IPS-15b (cell line): Measurements from ENCODE around the gene ZNF438.
"Not testable (repeated sequence)": the region's sequence is repeated elsewhere in the genome, so short reads cannot be mapped to it uniquely, and the experiment has no call there.

Experiments
- H3K27me3 ChIP-seq: one replicate; pipeline ENCODE4 v1.6.1; 2013; ENCODE audit warnings: low read length; ENCODE audit not compliant: control insufficient read depth, insufficient read depth
- H3K36me3 ChIP-seq: one replicate; pipeline ENCODE4 v1.6.1; 2013; ENCODE audit warnings: low read length; ENCODE audit not compliant: control insufficient read depth, insufficient read depth
- H3K4me1 ChIP-seq: one replicate; pipeline ENCODE4 v1.6.1; 2013; ENCODE audit warnings: mild to moderate bottlenecking, low read length; ENCODE audit not compliant: control insufficient read depth, insufficient read depth
- H3K4me3 ChIP-seq: one replicate; pipeline ENCODE4 v1.5.1; 2013; ENCODE audit warnings: low read depth, low read length
- H3K9ac ChIP-seq: one replicate; pipeline ENCODE4 v1.6.1; 2013; ENCODE audit warnings: low read depth, mild to moderate bottlenecking, low read length
- H3K9me3 ChIP-seq: one replicate; pipeline ENCODE4 v1.6.1; 2013; ENCODE audit warnings: mild to moderate bottlenecking, low read length; ENCODE audit not compliant: control insufficient read depth, insufficient read depth

The ZNF438 gene

GRCh38 chr10:30990971-30991646, 40.6 kb downstream of the ZNF438 start:
- H3K36me3 ChIP-seq: no peaks in the 10 kb centered on the region
- no peak overlapping the region for H3K4me3 ChIP-seq
- H3K9me3 ChIP-seq: no peaks in the 10 kb centered on the region
- H3K27me3 ChIP-seq: no peaks in the 10 kb centered on the region
- no peaks in the 10 kb centered on the region for H3K4me1 ChIP-seq
- no peak overlapping the region for H3K9ac ChIP-seq

GRCh38 chr10:30990351-30990750, 41.3 kb downstream of the ZNF438 start:
- no peaks in the 10 kb centered on the region for H3K9me3 ChIP-seq
- H3K4me1 ChIP-seq: no peaks in the 10 kb centered on the region
- no peak overlapping the region for H3K9ac ChIP-seq
- no peak overlapping the region for H3K4me3 ChIP-seq
- H3K36me3 ChIP-seq: no peaks in the 10 kb centered on the region
- no peaks in the 10 kb centered on the region for H3K27me3 ChIP-seq

GRCh38 chr10:30988831-30989435, 42.7 kb downstream of the ZNF438 start:
- Histone ChIP-seq H3K9me3 (no peaks in the 10 kb centered on the region), H3K4me3 (no peak overlapping the region), H3K36me3 (no peaks in the 10 kb centered on the region), H3K9ac (no peak overlapping the region), H3K4me1 (no peaks in the 10 kb centered on the region), H3K27me3 (no peaks in the 10 kb centered on the region)

- H3K4me3 ChIP-seq: no peak overlapping the region
- H3K9ac ChIP-seq: no peak overlapping the region
- H3K27me3 ChIP-seq: no peaks in the 10 kb centered on the region
- no peaks in the 10 kb centered on the region for H3K36me3 ChIP-seq
- no peaks in the 10 kb centered on the region for H3K9me3 ChIP-seq
- no peaks in the 10 kb centered on the region for H3K4me1 ChIP-seq
Measured at GRCh38 chr10:30987463-30987862, 44.2 kb downstream of the ZNF438 start.

GRCh38 chr10:30986053-30986555, 45.6 kb downstream of the ZNF438 start:
- no peak overlapping the region for H3K4me3 ChIP-seq

GRCh38 chr10:30985512-30985911, 46.2 kb downstream of the ZNF438 start:
- no peaks in the 10 kb centered on the region for H3K36me3 ChIP-seq
- H3K9ac ChIP-seq: no peak overlapping the region
- H3K27me3 ChIP-seq: no peaks in the 10 kb centered on the region
- no peaks in the 10 kb centered on the region for H3K9me3 ChIP-seq
- no peaks in the 10 kb centered on the region for H3K4me1 ChIP-seq
- H3K4me3 ChIP-seq: no peak overlapping the region

More at GRCh38 chr10:30986053-30986555, 45.6 kb downstream of the ZNF438 start:
- Histone ChIP-seq H3K9ac (no peak overlapping the region), H3K4me1 (no peaks in the 10 kb centered on the region), H3K36me3 (no peaks in the 10 kb centered on the region), H3K9me3 (no peaks in the 10 kb centered on the region), H3K27me3 (no peaks in the 10 kb centered on the region)

- no peak overlapping the region for H3K4me3 ChIP-seq
- H3K4me1 ChIP-seq: no peaks in the 10 kb centered on the region
- no peak overlapping the region for H3K9ac ChIP-seq
- no peaks in the 10 kb centered on the region for H3K9me3 ChIP-seq
- no peaks in the 10 kb centered on the region for H3K36me3 ChIP-seq
- no peaks in the 10 kb centered on the region for H3K27me3 ChIP-seq
Measured at GRCh38 chr10:30984563-30985328, 46.9 kb downstream of the ZNF438 start.

GRCh38 chr10:30983209-30983608, 48.5 kb downstream of the ZNF438 start:
- H3K36me3 ChIP-seq, H3K4me1 ChIP-seq, H3K9me3 ChIP-seq, H3K27me3 ChIP-seq, H3K9ac ChIP-seq, H3K4me3 ChIP-seq: not testable (repeated sequence)

GRCh38 chr10:30980951-30981616, 50.6 kb downstream of the ZNF438 start:
- Histone ChIP-seq H3K9me3 (no peaks in the 10 kb centered on the region), H3K4me3 (no peak overlapping the region), H3K27me3 (no peaks in the 10 kb centered on the region), H3K9ac (no peak overlapping the region), H3K4me1 (no peaks in the 10 kb centered on the region), H3K36me3 (no peaks in the 10 kb centered on the region)

- no peaks in the 10 kb centered on the region for H3K36me3 ChIP-seq
- no peaks in the 10 kb centered on the region for H3K9me3 ChIP-seq
- H3K9ac ChIP-seq: no peak overlapping the region
- no peaks in the 10 kb centered on the region for H3K27me3 ChIP-seq
- H3K4me3 ChIP-seq: no peak overlapping the region
- H3K4me1 ChIP-seq: no peaks in the 10 kb centered on the region
Measured at GRCh38 chr10:30979956-30980355, 51.7 kb downstream of the ZNF438 start.

- no peaks in the 10 kb centered on the region for H3K36me3 ChIP-seq
- H3K9ac ChIP-seq: no peak overlapping the region
- no peak overlapping the region for H3K4me3 ChIP-seq
- no peaks in the 10 kb centered on the region for H3K4me1 ChIP-seq
- H3K27me3 ChIP-seq: no peaks in the 10 kb centered on the region
- no peaks in the 10 kb centered on the region for H3K9me3 ChIP-seq
Measured at GRCh38 chr10:30978843-30979242, 52.8 kb downstream of the ZNF438 start.
